ENCODE data around the gene FOXP3. TPM values are rescaled to one million over a fixed set of nuclear protein-coding genes. Genes with fewer than 3 reads are reported as not detected.

Gene FOXP3
- total RNA-seq, 2 donors from 2014 or later = 0.21 to 0.30 TPM

- no peak for DNase-seq
- Histone ChIP-seq H3K36me3 (no peaks in the 10 kb centered on the region), H3K4me3 (no peak overlapping the region), H3K4me1 (no peaks in the 10 kb centered on the region), H3K27me3 (no peaks in the 10 kb centered on the region), H3K9ac (ENCODE audit: low read depth in 2 of 2, low read length in 2 of 2) (no peak overlapping the region), H3K9me3 (no peaks in the 10 kb centered on the region), H3K27ac (no peak overlapping the region)
- TF ChIP-seq, protein P1, sequence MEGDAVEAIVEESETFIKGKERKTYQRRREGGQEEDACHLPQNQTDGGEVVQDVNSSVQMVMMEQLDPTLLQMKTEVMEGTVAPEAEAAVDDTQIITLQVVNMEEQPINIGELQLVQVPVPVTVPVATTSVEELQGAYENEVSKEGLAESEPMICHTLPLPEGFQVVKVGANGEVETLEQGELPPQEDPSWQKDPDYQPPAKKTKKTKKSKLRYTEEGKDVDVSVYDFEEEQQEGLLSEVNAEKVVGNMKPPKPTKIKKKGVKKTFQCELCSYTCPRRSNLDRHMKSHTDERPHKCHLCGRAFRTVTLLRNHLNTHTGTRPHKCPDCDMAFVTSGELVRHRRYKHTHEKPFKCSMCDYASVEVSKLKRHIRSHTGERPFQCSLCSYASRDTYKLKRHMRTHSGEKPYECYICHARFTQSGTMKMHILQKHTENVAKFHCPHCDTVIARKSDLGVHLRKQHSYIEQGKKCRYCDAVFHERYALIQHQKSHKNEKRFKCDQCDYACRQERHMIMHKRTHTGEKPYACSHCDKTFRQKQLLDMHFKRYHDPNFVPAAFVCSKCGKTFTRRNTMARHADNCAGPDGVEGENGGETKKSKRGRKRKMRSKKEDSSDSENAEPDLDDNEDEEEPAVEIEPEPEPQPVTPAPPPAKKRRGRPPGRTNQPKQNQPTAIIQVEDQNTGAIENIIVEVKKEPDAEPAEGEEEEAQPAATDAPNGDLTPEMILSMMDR (IDR thresholded peaks at IDR 0.05) = no peak
- intact Hi-C loops (cut with DNase I) = no loop called here
Observed at GRCh38 chrX:49247916-49248811, 16.3 kb downstream of the FOXP3 start.

- Histone ChIP-seq H3K36me3 (no peaks in the 10 kb centered on the region), H3K4me1 (no peaks in the 10 kb centered on the region), H3K9ac (ENCODE audit: low read depth in 2 of 2, low read length in 2 of 2) (no peak overlapping the region), H3K9me3 (no peaks in the 10 kb centered on the region), H3K27me3 (no peaks in the 10 kb centered on the region), H3K4me3 (no peak overlapping the region), H3K27ac (no peak overlapping the region)
- TF ChIP-seq, protein P1 (IDR thresholded peaks at IDR 0.05) = no peak
- intact Hi-C loops (cut with DNase I) = no loop called here
- no peak for DNase-seq
Observed at GRCh38 chrX:49247346-49247745, 17.2 kb downstream of the FOXP3 start.

GRCh38 chrX:49246541-49246940, 18.0 kb downstream of the FOXP3 start:
- no peaks in the 10 kb centered on the region for H3K4me1 ChIP-seq
- no peaks in the 10 kb centered on the region for H3K9me3 ChIP-seq
- H3K27me3 ChIP-seq = no peaks in the 10 kb centered on the region
- no peak overlapping the region for H3K27ac ChIP-seq
- intact Hi-C loops (cut with DNase I) = no loop called here
- no peak overlapping the region for H3K4me3 ChIP-seq
- DNase-seq = no peak
- TF ChIP-seq, protein P1 (IDR thresholded peaks at IDR 0.05) = no peak
- H3K36me3 ChIP-seq = no peaks in the 10 kb centered on the region
- no peak overlapping the region for H3K9ac ChIP-seq (ENCODE audit: low read depth in 2 of 2, low read length in 2 of 2)

DNA sequence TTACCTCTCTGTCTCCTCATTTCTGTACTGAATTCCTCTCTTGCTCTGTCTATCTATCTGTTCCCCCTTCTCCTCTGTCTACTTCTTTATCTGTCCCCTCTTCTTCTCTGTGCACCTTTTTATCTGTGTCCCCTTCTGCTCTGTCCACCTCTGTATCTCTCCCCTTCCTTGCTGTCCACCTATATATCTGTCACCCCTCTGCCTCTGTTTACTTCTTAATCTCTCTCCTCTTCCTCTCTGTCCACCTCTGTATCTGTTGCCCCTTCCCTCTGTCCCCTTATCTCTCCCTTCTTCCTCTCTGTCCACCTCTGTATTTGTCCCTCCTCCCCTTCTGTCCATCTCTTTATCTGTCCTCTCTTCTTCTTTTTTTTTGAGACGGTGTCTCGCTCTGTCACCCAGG, 20.3 kb downstream of the FOXP3 start:
- Histone ChIP-seq H3K36me3 (no peaks in the 10 kb centered on the region), H3K9me3 (no peaks in the 10 kb centered on the region), H3K27ac (no peak overlapping the region), H3K4me1 (no peaks in the 10 kb centered on the region), H3K9ac (ENCODE audit: low read depth in 2 of 2, low read length in 2 of 2) (no peak overlapping the region), H3K27me3 (no peaks in the 10 kb centered on the region), H3K4me3 (no peak overlapping the region)
- intact Hi-C loops (cut with DNase I) = no loop called here
- DNase-seq = no peak
- TF ChIP-seq, protein P1 (IDR thresholded peaks at IDR 0.05) = no peak

- H3K36me3 ChIP-seq = no peaks in the 10 kb centered on the region
- H3K27me3 ChIP-seq = no peaks in the 10 kb centered on the region
- no peak overlapping the region for H3K4me3 ChIP-seq
- H3K4me1 ChIP-seq = no peaks in the 10 kb centered on the region
- no peak for DNase-seq
- intact Hi-C loops (cut with DNase I) = no loop called here
- H3K9me3 ChIP-seq = no peaks in the 10 kb centered on the region
- no peak overlapping the region for H3K27ac ChIP-seq
- TF ChIP-seq, protein P1 (IDR thresholded peaks at IDR 0.05) = no peak
- no peak overlapping the region for H3K9ac ChIP-seq (ENCODE audit: low read depth in 2 of 2, low read length in 2 of 2)
Observed at GRCh38 chrX:49243166-49243565, 21.3 kb downstream of the FOXP3 start.
